Superior temporal gyrus (tissue), 1 donor: ENCODE data around the gene LIAS.
A peak's percentile ranks its signal among the peaks of the same experiment; 100 is the strongest.
"Not testable (repeated sequence)": the region's sequence is repeated elsewhere in the genome, so short reads cannot be mapped to it uniquely, and the experiment has no call there.

Source experiments
- DNase-seq: peaks from one replicate; pipeline ENCODE4 v3.0.0-alpha.2; 2016; ENCODE audit errors: extremely low spot score

Gene LIAS

GRCh38 chr4:39497909-39498726 lies 39.3 kb downstream of the LIAS start:
- no peak for DNase-seq

- no peak for DNase-seq
These were observed 39.8 kb downstream of the LIAS start for GRCh38 chr4:39498727-39499020.

GRCh38 chr4:39502019-39502663 lies 43.3 kb downstream of the LIAS start:
- no peak for DNase-seq

GRCh38 chr4:39502664-39503035 lies 43.8 kb downstream of the LIAS start:
- DNase-seq = not testable (repeated sequence)

- no peak for DNase-seq
These were observed 45.7 kb downstream of the LIAS start for GRCh38 chr4:39504538-39504937.

- no peak for DNase-seq
These were observed 46.7 kb downstream of the LIAS start for GRCh38 chr4:39505581-39505980.

GRCh38 chr4:39510348-39510929 lies 51.6 kb downstream of the LIAS start:
- no peak for DNase-seq

GRCh38 chr4:39514266-39514665 lies 55.4 kb downstream of the LIAS start:
- DNase-seq = not testable (repeated sequence)

- no peak for DNase-seq
These were observed 56.1 kb downstream of the LIAS start for GRCh38 chr4:39514888-39515401.

GRCh38 chr4:39515669-39516401 lies 57.0 kb downstream of the LIAS start:
- DNase-seq = not testable (repeated sequence)

- no peak for DNase-seq
These were observed 57.6 kb downstream of the LIAS start for GRCh38 chr4:39516407-39516966.

- DNase-seq = no peak
These were observed 59.6 kb downstream of the LIAS start for GRCh38 chr4:39518484-39518883.

GRCh38 chr4:39521253-39521919 lies 62.5 kb downstream of the LIAS start:
- no peak for DNase-seq

- DNase-seq = no peak
These were observed 63.2 kb downstream of the LIAS start for GRCh38 chr4:39522068-39522467.

- no peak for DNase-seq
These were observed 65.5 kb downstream of the LIAS start for GRCh38 chr4:39524161-39524957.

GRCh38 chr4:39525822-39526690 lies 67.2 kb downstream of the LIAS start:
- DNase-seq = no peak

- DNase-seq = peak; percentile 49
These were observed 68.0 kb downstream of the LIAS start for GRCh38 chr4:39526765-39527295.

- DNase-seq = peak; percentile 97
These were observed 68.6 kb downstream of the LIAS start, which contains the start of gene UGDH for GRCh38 chr4:39527296-39528060. Gene UGDH (minus strand): TSS chr4:39527439. CDS start chr4:39521512, 5,927 bp downstream.
